ENCODE measurements around the gene TNK2.
A peak's percentile ranks its signal among the peaks of the same experiment; 100 is the strongest.
"Not testable (repeated sequence)": the region's sequence is repeated elsewhere in the genome, so short reads cannot be mapped to it uniquely, and the experiment has no call there.

Gene TNK2

GRCh38 chr3:195867631-195868335 lies 40.6 kb downstream of the TNK2 start:
- no peak for DNase-seq

GRCh38 chr3:195866686-195867511 lies 41.5 kb downstream of the TNK2 start:
- DNase-seq, result no peak

GRCh38 chr3:195865752-195866151 lies 42.6 kb downstream of the TNK2 start:
- DNase-seq, result no peak

GRCh38 chr3:195863121-195864061 lies 45.0 kb downstream of the TNK2 start:
- DNase-seq, result no peak

- DNase-seq, result not testable (repeated sequence)
These were observed 46.0 kb downstream of the TNK2 start for GRCh38 chr3:195862318-195862717.

- DNase-seq, result no peak
These were observed 47.9 kb downstream of the TNK2 start for GRCh38 chr3:195860456-195860855.

GRCh38 chr3:195859846-195860411 lies 48.4 kb downstream of the TNK2 start:
- DNase-seq, result no peak

GRCh38 chr3:195859061-195859845 lies 49.1 kb downstream of the TNK2 start:
- peak; percentile 51 for DNase-seq

- DNase-seq, result no peak
These were observed 51.8 kb downstream of the TNK2 start for GRCh38 chr3:195856410-195857084.

GRCh38 chr3:195855471-195856409 lies 52.6 kb downstream of the TNK2 start:
- no peak for DNase-seq

GRCh38 chr3:195854628-195855294 lies 53.6 kb downstream of the TNK2 start:
- no peak for DNase-seq

- no peak for DNase-seq
These were observed 54.4 kb downstream of the TNK2 start for GRCh38 chr3:195853996-195854395.

- DNase-seq, result no peak
These were observed 55.3 kb downstream of the TNK2 start for GRCh38 chr3:195853036-195853435.

- DNase-seq, result peak; percentile 81
These were observed 57.4 kb downstream of the TNK2 start for GRCh38 chr3:195850857-195851543.

GRCh38 chr3:195849322-195850074 lies 58.9 kb downstream of the TNK2 start:
- no peak for DNase-seq

GRCh38 chr3:195847055-195847950 lies 61.0 kb downstream of the TNK2 start:
- DNase-seq, result no peak

- DNase-seq, result no peak
These were observed 62.9 kb downstream of the TNK2 start for GRCh38 chr3:195845483-195845882.
